ENCODE data around the gene LGALS13. TPM values are rescaled to one million over a fixed set of nuclear protein-coding genes. Genes with fewer than 3 reads are reported as not detected.

Gene LGALS13
- total RNA-seq, 1 experiment from 2014 or later, result not detected

- DNase-seq (ENCODE audit: unreplicated experiment), result no peak
- H3K27ac Mint-ChIP-seq (ENCODE audit: low read depth, unreplicated experiment), result no peak overlapping the region
- H3K27me3 Mint-ChIP-seq (ENCODE audit: insufficient read depth, unreplicated experiment), result peaks cover 2% of the 10 kb centered on the region
- no peak overlapping the region for H3K4me3 Mint-ChIP-seq (ENCODE audit: unreplicated experiment)
- ChIA-PET POLR2A (interaction anchor here (0.8 kb wide), 1 partner anchor 73 kb away, joined by 3 read pairs; no protein-coding TSS in a partner anchor), CTCF (no interaction called here)
- intact Hi-C loops (cut with micrococcal nuclease), result no loop called here
- BruUV-seq (replicated peaks), result no TSS peak
- H3K4me1 Mint-ChIP-seq (ENCODE audit: insufficient read depth, unreplicated experiment), result no peaks in the 10 kb centered on the region
- no peaks in the 10 kb centered on the region for H3K36me3 Mint-ChIP-seq (ENCODE audit: insufficient read depth, unreplicated experiment)
- no peaks in the 10 kb centered on the region for H3K9me3 Mint-ChIP-seq (ENCODE audit: unreplicated experiment)
- TF ChIP-seq CTCF (IDR thresholded peaks at IDR 0.05; ENCODE audit: unreplicated experiment), result no peak
Measured at GRCh38 chr19:39588066-39588465, 14.3 kb upstream of the LGALS13 start.

GRCh38 chr19:39590265-39590664 lies 12.1 kb upstream of the LGALS13 start:
- CTCF ChIA-PET, result interaction anchor here (0.6 kb wide), 1 partner anchor 177 kb away, joined by 3 read pairs; no protein-coding TSS in a partner anchor

GRCh38 chr19:39592381-39592780 lies 9.9 kb upstream of the LGALS13 start:
- Mint-ChIP-seq H3K27me3 (ENCODE audit: insufficient read depth, unreplicated experiment) (peaks cover 18% of the 10 kb centered on the region), H3K9me3 (ENCODE audit: unreplicated experiment) (no peaks in the 10 kb centered on the region), H3K36me3 (ENCODE audit: insufficient read depth, unreplicated experiment) (no peaks in the 10 kb centered on the region), H3K4me1 (ENCODE audit: insufficient read depth, unreplicated experiment) (no peaks in the 10 kb centered on the region), H3K27ac (ENCODE audit: low read depth, unreplicated experiment) (no peak overlapping the region), H3K4me3 (ENCODE audit: unreplicated experiment) (no peak overlapping the region)
- intact Hi-C loops (cut with micrococcal nuclease), result no loop called here
- no TSS peak for BruUV-seq (replicated peaks)
- CTCF ChIA-PET, result no interaction called here
- no peak for TF ChIP-seq CTCF (IDR thresholded peaks at IDR 0.05; ENCODE audit: unreplicated experiment)
- DNase-seq (ENCODE audit: unreplicated experiment), result no peak
- POLR2A ChIA-PET, result no interaction called here

More at GRCh38 chr19:39590265-39590664, 12.1 kb upstream of the LGALS13 start:
- no peak for TF ChIP-seq CTCF (IDR thresholded peaks at IDR 0.05; ENCODE audit: unreplicated experiment)
- Mint-ChIP-seq H3K9me3 (ENCODE audit: unreplicated experiment) (no peaks in the 10 kb centered on the region), H3K36me3 (ENCODE audit: insufficient read depth, unreplicated experiment) (no peaks in the 10 kb centered on the region), H3K4me1 (ENCODE audit: insufficient read depth, unreplicated experiment) (no peaks in the 10 kb centered on the region), H3K27me3 (ENCODE audit: insufficient read depth, unreplicated experiment) (peaks cover 18% of the 10 kb centered on the region), H3K27ac (ENCODE audit: low read depth, unreplicated experiment) (no peak overlapping the region), H3K4me3 (ENCODE audit: unreplicated experiment) (no peak overlapping the region)
- POLR2A ChIA-PET, result interaction anchor here (0.7 kb wide), 1 partner anchor 34 kb away, joined by 4 read pairs; no protein-coding TSS in a partner anchor
- no TSS peak for BruUV-seq (replicated peaks)
- intact Hi-C loops (cut with micrococcal nuclease), result no loop called here
- DNase-seq (ENCODE audit: unreplicated experiment), result peak; percentile 11

- Mint-ChIP-seq H3K4me1 (ENCODE audit: insufficient read depth, unreplicated experiment) (no peaks in the 10 kb centered on the region), H3K27me3 (ENCODE audit: insufficient read depth, unreplicated experiment) (peaks cover 41% of the 10 kb centered on the region), H3K36me3 (ENCODE audit: insufficient read depth, unreplicated experiment) (peaks cover 6% of the 10 kb centered on the region), H3K4me3 (ENCODE audit: unreplicated experiment) (no peak overlapping the region), H3K9me3 (ENCODE audit: unreplicated experiment) (no peaks in the 10 kb centered on the region), H3K27ac (ENCODE audit: low read depth, unreplicated experiment) (no peak overlapping the region)
- BruUV-seq (replicated peaks), result no TSS peak
- intact Hi-C loops (cut with micrococcal nuclease), result no loop called here
- POLR2A ChIA-PET, result interaction anchor here (0.6 kb wide), 1 partner anchor 82 kb away, joined by 3 read pairs; no protein-coding TSS in a partner anchor
- CTCF ChIA-PET, result interaction anchor here (1.4 kb wide), 1 partner anchor 44 kb away, joined by 8 read pairs; no protein-coding TSS in a partner anchor
- DNase-seq (ENCODE audit: unreplicated experiment), result peak; percentile 38
- no peak for TF ChIP-seq CTCF (IDR thresholded peaks at IDR 0.05; ENCODE audit: unreplicated experiment)
Measured at GRCh38 chr19:39595950-39596349, 6.4 kb upstream of the LGALS13 start.
